ENCODE results near the gene PPP1R9A.

PPP1R9A gene

GRCh38 chr7:95261895-95262415 is 354.6 kb downstream of the PPP1R9A start:
- TF ChIP-seq CTCF (conservative IDR thresholded peaks at IDR 0.05; ENCODE audit: control insufficient read depth, insufficient read depth, low read depth, low read length): no peak
- no peak for DNase-seq (ENCODE audit: low read depth)
- no peak overlapping the region for H3K4me3 ChIP-seq (ENCODE audit: control insufficient read depth, low read depth, low read length)

GRCh38 chr7:95262875-95263274 is 355.5 kb downstream of the PPP1R9A start:
- DNase-seq (ENCODE audit: low read depth): no peak
- H3K4me3 ChIP-seq (ENCODE audit: control insufficient read depth, low read depth, low read length): no peak overlapping the region
- no peak for TF ChIP-seq CTCF (conservative IDR thresholded peaks at IDR 0.05; ENCODE audit: control insufficient read depth, insufficient read depth, low read depth, low read length)

GRCh38 chr7:95263785-95264362 is 356.5 kb downstream of the PPP1R9A start:
- no peak overlapping the region for H3K4me3 ChIP-seq (ENCODE audit: control insufficient read depth, low read depth, low read length)
- DNase-seq (ENCODE audit: low read depth): no peak
- TF ChIP-seq CTCF (conservative IDR thresholded peaks at IDR 0.05; ENCODE audit: control insufficient read depth, insufficient read depth, low read depth, low read length): no peak

- DNase-seq (ENCODE audit: low read depth): peak; percentile 52
- no peak for TF ChIP-seq CTCF (conservative IDR thresholded peaks at IDR 0.05; ENCODE audit: control insufficient read depth, insufficient read depth, low read depth, low read length)
- no peak overlapping the region for H3K4me3 ChIP-seq (ENCODE audit: control insufficient read depth, low read depth, low read length)
Observed at GRCh38 chr7:95264363-95264891, 357.0 kb downstream of the PPP1R9A start.

- no peak for DNase-seq (ENCODE audit: low read depth)
- H3K4me3 ChIP-seq (ENCODE audit: control insufficient read depth, low read depth, low read length): no peak overlapping the region
- no peak for TF ChIP-seq CTCF (conservative IDR thresholded peaks at IDR 0.05; ENCODE audit: control insufficient read depth, insufficient read depth, low read depth, low read length)
Observed at GRCh38 chr7:95265634-95266033, 358.2 kb downstream of the PPP1R9A start.

GRCh38 chr7:95267754-95268153 is 360.4 kb downstream of the PPP1R9A start:
- H3K4me3 ChIP-seq (ENCODE audit: control insufficient read depth, low read depth, low read length): no peak overlapping the region
- no peak for TF ChIP-seq CTCF (conservative IDR thresholded peaks at IDR 0.05; ENCODE audit: control insufficient read depth, insufficient read depth, low read depth, low read length)
- DNase-seq (ENCODE audit: low read depth): no peak
